CD14-positive monocyte (primary cell): ENCODE results near the gene RDH12. TPM values are rescaled to one million over a fixed set of nuclear protein-coding genes. Genes with fewer than 3 reads are reported as not detected.

Source experiments
- DNase-seq, 3 donors: peaks; one replicate each; pipeline ENCODE4 v3.0.0-alpha.2; 2011 to 2022
- H2AFZ ChIP-seq: 2 replicates; pipeline ENCODE4 v1.6.0; 2012; ENCODE audit warnings: mild to moderate bottlenecking, low read depth, low read length, inconsistent platforms; ENCODE audit not compliant: insufficient read depth, poor library complexity, severe bottlenecking
- H3K27ac ChIP-seq, 2 donors: 1 replicate in 1 of 2; 2 replicates in 1 of 2; pipeline ENCODE4 v1.5.1; 2012 to 2013; ENCODE audit warnings: low read length in 2 of 2, control low read depth in 1 of 2, inconsistent platforms in 1 of 2, low read depth in 1 of 2, mild to moderate bottlenecking in 1 of 2
- H3K27me3 ChIP-seq, 2 donors: one replicate each; pipeline versions ENCODE4 v1.6.0 to v1.6.1; 2011 to 2013; ENCODE audit warnings: low read length in 2 of 2; ENCODE audit not compliant: control insufficient read depth in 2 of 2, insufficient read depth in 2 of 2
- H3K36me3 ChIP-seq, 2 donors: replicated peaks in 1 of 2; 1 replicate in 1 of 2; 2 replicates in 1 of 2; pipeline versions ENCODE4 v1.5.1 to v1.6.1; 2012 to 2013; ENCODE audit warnings: low read length in 2 of 2, control low read depth in 1 of 2, inconsistent platforms in 1 of 2, mild to moderate bottlenecking in 1 of 2; ENCODE audit not compliant: insufficient read depth in 2 of 2, control insufficient read depth in 1 of 2
- H3K4me1 ChIP-seq, 2 donors: 1 replicate in 1 of 2; 2 replicates in 1 of 2; pipeline versions ENCODE4 v1.5.1 to v1.6.1; 2012 to 2013; ENCODE audit warnings: low read length in 2 of 2, control low read depth in 1 of 2, inconsistent platforms in 1 of 2, mild to moderate bottlenecking in 1 of 2, moderate library complexity in 1 of 2; ENCODE audit not compliant: insufficient read depth in 2 of 2, control insufficient read depth in 1 of 2
- H3K4me2 ChIP-seq: replicated peaks from 2 replicates; pipeline ENCODE3; 2012; ENCODE audit warnings: low read length, moderate library complexity, mild to moderate bottlenecking; ENCODE audit not compliant: poor library complexity, severe bottlenecking; ENCODE audit errors: extremely low read depth
- H3K4me3 ChIP-seq, 3 experiments: fragments of 200-600 bp in 1 of 3; sonication (generic) in 1 of 3; replicated peaks in 1 of 3; 1 replicate in 2 of 3; 2 replicates in 1 of 3; pipeline ENCODE4 v1.5.1; 2011 to 2013; ENCODE audit warnings: low read length in 3 of 3, mild to moderate bottlenecking in 3 of 3, control low read depth in 2 of 3, low read depth in 2 of 3, inconsistent platforms in 1 of 3, moderate library complexity in 1 of 3
- H3K79me2 ChIP-seq: 2 replicates; pipeline ENCODE4 v1.6.0; 2012; ENCODE audit warnings: mild to moderate bottlenecking, control low read depth, inconsistent platforms, low read length, moderate library complexity; ENCODE audit not compliant: insufficient read depth
- H3K9ac ChIP-seq: 2 replicates; pipeline ENCODE4 v1.6.0; 2017; ENCODE audit warnings: low read length, mild to moderate bottlenecking; ENCODE audit not compliant: insufficient read depth, poor library complexity, severe bottlenecking
- H3K9me3 ChIP-seq, 2 donors: replicated peaks in 1 of 2; 1 replicate in 1 of 2; 2 replicates in 1 of 2; pipeline versions ENCODE4 v1.5.1 to v1.6.1; 2012 to 2013; ENCODE audit warnings: low read length in 2 of 2, control low read depth in 1 of 2; ENCODE audit not compliant: control insufficient read depth in 1 of 2, insufficient read depth in 1 of 2
- H4K20me1 ChIP-seq: 2 replicates; pipeline ENCODE4 v1.6.0; 2012; ENCODE audit warnings: mild to moderate bottlenecking, low read length, control low read depth, moderate library complexity; ENCODE audit not compliant: insufficient read depth
- H3K27ac Mint-ChIP-seq, 7 donors: one replicate each; pipeline ENCODE4 v1.8.0; 2020; ENCODE audit warnings: mild to moderate bottlenecking in 7 of 7, mixed read lengths in 7 of 7, moderate library complexity in 6 of 7, inconsistent platforms in 2 of 7
- H3K27me3 Mint-ChIP-seq, 3 donors: one replicate each; pipeline ENCODE4 v1.8.0; 2021 to 2022; ENCODE audit warnings: low read depth in 3 of 3, mild to moderate bottlenecking in 3 of 3, mixed read lengths in 3 of 3, moderate library complexity in 3 of 3, inconsistent platforms in 1 of 3
- H3K36me3 Mint-ChIP-seq, 2 donors: one replicate each; pipeline ENCODE4 v1.8.0; 2020; ENCODE audit warnings: mixed read lengths in 2 of 2, inconsistent platforms in 1 of 2, mild to moderate bottlenecking in 1 of 2
- H3K4me1 Mint-ChIP-seq: one replicate; pipeline ENCODE4 v1.8.0; 2020; ENCODE audit warnings: mild to moderate bottlenecking, mixed read lengths
- H3K4me3 Mint-ChIP-seq, 2 donors: one replicate each; pipeline ENCODE4 v1.8.0; 2020; ENCODE audit warnings: mild to moderate bottlenecking in 2 of 2, mixed read lengths in 2 of 2, moderate library complexity in 1 of 2
- H3K9me3 Mint-ChIP-seq, 7 donors: one replicate each; pipeline ENCODE4 v1.8.0; 2020 to 2022; ENCODE audit warnings: mixed read lengths in 7 of 7, mild to moderate bottlenecking in 6 of 7, moderate library complexity in 6 of 7, inconsistent platforms in 2 of 7
- CTCF ChIP-seq: fragments of 200-600 bp; IDR thresholded peaks from one replicate; pipeline ENCODE4 v1.8.0; 2022; ENCODE audit warnings: antibody characterized with exemption, mild to moderate bottlenecking
- WGBS: methylation state at CpG from one replicate; pipeline ENCODE4 v1.1.5; 2013; ENCODE audit warnings: missing lambda C conversion rate; ENCODE audit not compliant: insufficient coverage; 5-methylcytosine and 5-hydroxymethylcytosine counted together
- intact Hi-C, 2 donors: fragments of 100-400 bp; cut with micrococcal nuclease; formaldehyde crosslinking; loops; one replicate each; pipeline versions ENCODE4 v1.15.0 to v1.15.1; 2023
- polyA plus RNA-seq, 3 donors: library from polyadenylated mRNA; depleted of rRNA in 1 of 3; unstranded in 2 of 3; stranded (reverse) in 1 of 3; fragments of 300-500 nt in 2 of 3; fragments of >200 nt in 1 of 3; fragmentation: Illumina TruSeq in 2 of 3; gene quantifications; 1 replicate in 2 of 3; 2 replicates in 1 of 3; pipeline ENCODE4 v1.2.3, GENCODE V29; 2012 to 2021
- small RNA-seq: library from RNA; depleted of rRNA; stranded (forward); fragments of <200 nt; gene quantifications from one replicate; pipeline ENCODE3, GENCODE V24; 2012; ENCODE audit warnings: low read depth; ENCODE audit not compliant: insufficient read length

The RDH12 gene
- polyA plus RNA-seq, 3 donors = 0.17 TPM; not detected in 2

- Mint-ChIP-seq H3K4me1 (peaks cover 6% of the 10 kb centered on the region), H3K36me3 (peaks cover 93 to 97% of the 10 kb centered on the region in 2 donors), H3K27me3 (no peaks in the 10 kb centered on the region), H3K27ac (peak overlapping the region in 1 of 7 donors; percentile 10), H3K9me3 (no peaks in the 10 kb centered on the region), H3K4me3 (no peak overlapping the region)
- intact Hi-C loops = no loop called here
- Histone ChIP-seq H3K4me2 (no peak overlapping the region), H3K27me3 (no peaks in the 10 kb centered on the region), H3K36me3 (peaks cover 98 to 100% of the 10 kb centered on the region in 2 donors), H3K79me2 (no peaks in the 10 kb centered on the region), H2AFZ (no peak overlapping the region), H3K27ac (no peak overlapping the region), H4K20me1 (no peaks in the 10 kb centered on the region), H3K4me1 (peaks cover 0 to 5% of the 10 kb centered on the region in 2 donors), H3K4me3 (no peak overlapping the region), H3K9ac (no peak overlapping the region), H3K9me3 (no peaks in the 10 kb centered on the region)
- no peak for TF ChIP-seq CTCF
- 50% methylated on average over 2 of the region's 3 CpGs for WGBS
- DNase-seq = no peak
Observed at GRCh38 chr14:67782090-67782489, 80.4 kb downstream of the RDH12 start.

Small RNAs within 50 kb of the gene (small RNA-seq; reads per million reads assigned to genes)
- gene AL049779.3 (not detected), gene RN7SL369P (not detected), gene RNA5SP386 (not detected)

Other genes with a start within 250 kb of the RDH12 start
- 10 to 100 TPM; 10.2 to 18.7 (median 17.3) TPM for gene TMEM229B, start 213.2 kb upstream of the RDH12 start, polyA plus RNA-seq
- under 1 TPM in 1 of 3 donors, not detected in 2; 0.23 TPM for gene PLEKHH1, start 168.6 kb upstream of the RDH12 start, polyA plus RNA-seq
- gene PIGH, start 101.6 kb upstream of the RDH12 start, polyA plus RNA-seq = 10 to 100 TPM; 14.6 to 35.5 (median 18.0) TPM
- under 1 TPM; 0.13 to 0.46 (median 0.33) TPM for gene ARG2, start 82.0 kb upstream of the RDH12 start, polyA plus RNA-seq
- gene VTI1B, start 27.3 kb upstream of the RDH12 start, polyA plus RNA-seq = 10 to 100 TPM; 31.3 to 84.7 (median 84.5) TPM
- 10 to 100 TPM; 64.9 to 70.7 (median 65.4) TPM for gene RDH11, start 6.1 kb upstream of the RDH12 start, polyA plus RNA-seq
- gene ZFYVE26, start 114.7 kb downstream of the RDH12 start, polyA plus RNA-seq = 10 to 100 TPM in 1 of 3 donors, 1 to 10 TPM in 2; 1.0 to 17.6 (median 2.3) TPM
- 10 to 100 TPM in 1 of 3 donors, 1 to 10 TPM in 2; 3.6 to 11.6 (median 9.4) TPM for gene RAD51B, start 117.9 kb downstream of the RDH12 start, polyA plus RNA-seq